ENCODE results near the gene BORCS6.

DNA sequence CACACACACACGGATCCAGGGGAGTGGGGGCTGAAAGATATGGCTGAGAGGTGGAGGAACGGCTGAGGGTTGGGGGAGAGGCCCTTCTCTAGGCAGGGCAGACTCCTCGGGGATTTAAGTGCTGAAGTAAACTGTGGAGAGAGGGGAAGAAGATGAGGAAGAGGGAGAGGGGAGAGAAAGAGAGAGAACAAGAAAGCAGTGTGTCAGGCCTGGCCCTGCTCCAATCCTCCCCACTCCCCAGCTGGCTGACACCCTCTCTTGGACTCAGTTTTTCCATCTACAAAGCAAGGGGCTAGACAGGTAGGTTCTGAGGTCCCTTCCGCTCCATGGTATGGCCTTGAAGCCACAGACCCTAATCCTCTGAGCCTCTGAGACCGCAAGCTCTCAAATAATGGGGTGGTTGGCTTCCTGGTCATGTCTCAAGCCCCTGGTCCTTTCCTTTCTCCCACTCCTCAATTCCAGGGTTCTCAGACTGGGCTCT is 29.2 kb downstream of the BORCS6 start:
- TF ChIP-seq FOXP1 (CRISPR knock-in tag; IDR thresholded peaks at IDR 0.05) (no peak), TAF7 (tag; IDR thresholded peaks at IDR 0.05) (no peak), ERF (CRISPR knock-in tag; IDR thresholded peaks at IDR 0.05) (no peak), ZNF184 (CRISPR knock-in tag; IDR thresholded peaks at IDR 0.05) (no peak), ZNF274 (IDR thresholded peaks at IDR 0.05; ENCODE audit: borderline replicate concordance, low read depth, low read length) (no peak), CHD4 (IDR thresholded peaks at IDR 0.05; ENCODE audit: insufficient read depth, insufficient replicate concordance, low read depth, low read length, poor library complexity, severe bottlenecking) (no peak), KDM2B (CRISPR knock-in tag; IDR thresholded peaks at IDR 0.05) (no peak), ZNF561 (CRISPR knock-in tag; conservative IDR thresholded peaks at IDR 0.05) (no peak)
- TF ChIP-seq, protein P1, sequence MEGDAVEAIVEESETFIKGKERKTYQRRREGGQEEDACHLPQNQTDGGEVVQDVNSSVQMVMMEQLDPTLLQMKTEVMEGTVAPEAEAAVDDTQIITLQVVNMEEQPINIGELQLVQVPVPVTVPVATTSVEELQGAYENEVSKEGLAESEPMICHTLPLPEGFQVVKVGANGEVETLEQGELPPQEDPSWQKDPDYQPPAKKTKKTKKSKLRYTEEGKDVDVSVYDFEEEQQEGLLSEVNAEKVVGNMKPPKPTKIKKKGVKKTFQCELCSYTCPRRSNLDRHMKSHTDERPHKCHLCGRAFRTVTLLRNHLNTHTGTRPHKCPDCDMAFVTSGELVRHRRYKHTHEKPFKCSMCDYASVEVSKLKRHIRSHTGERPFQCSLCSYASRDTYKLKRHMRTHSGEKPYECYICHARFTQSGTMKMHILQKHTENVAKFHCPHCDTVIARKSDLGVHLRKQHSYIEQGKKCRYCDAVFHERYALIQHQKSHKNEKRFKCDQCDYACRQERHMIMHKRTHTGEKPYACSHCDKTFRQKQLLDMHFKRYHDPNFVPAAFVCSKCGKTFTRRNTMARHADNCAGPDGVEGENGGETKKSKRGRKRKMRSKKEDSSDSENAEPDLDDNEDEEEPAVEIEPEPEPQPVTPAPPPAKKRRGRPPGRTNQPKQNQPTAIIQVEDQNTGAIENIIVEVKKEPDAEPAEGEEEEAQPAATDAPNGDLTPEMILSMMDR (IDR thresholded peaks at IDR 0.05 in 2 of 3, conservative IDR thresholded peaks at IDR 0.05 in 1 of 3; ENCODE audit: insufficient read depth in 2 of 3, low read depth in 1 of 3, low read length in 3 of 3): no peak
- TF ChIP-seq, protein P2, sequence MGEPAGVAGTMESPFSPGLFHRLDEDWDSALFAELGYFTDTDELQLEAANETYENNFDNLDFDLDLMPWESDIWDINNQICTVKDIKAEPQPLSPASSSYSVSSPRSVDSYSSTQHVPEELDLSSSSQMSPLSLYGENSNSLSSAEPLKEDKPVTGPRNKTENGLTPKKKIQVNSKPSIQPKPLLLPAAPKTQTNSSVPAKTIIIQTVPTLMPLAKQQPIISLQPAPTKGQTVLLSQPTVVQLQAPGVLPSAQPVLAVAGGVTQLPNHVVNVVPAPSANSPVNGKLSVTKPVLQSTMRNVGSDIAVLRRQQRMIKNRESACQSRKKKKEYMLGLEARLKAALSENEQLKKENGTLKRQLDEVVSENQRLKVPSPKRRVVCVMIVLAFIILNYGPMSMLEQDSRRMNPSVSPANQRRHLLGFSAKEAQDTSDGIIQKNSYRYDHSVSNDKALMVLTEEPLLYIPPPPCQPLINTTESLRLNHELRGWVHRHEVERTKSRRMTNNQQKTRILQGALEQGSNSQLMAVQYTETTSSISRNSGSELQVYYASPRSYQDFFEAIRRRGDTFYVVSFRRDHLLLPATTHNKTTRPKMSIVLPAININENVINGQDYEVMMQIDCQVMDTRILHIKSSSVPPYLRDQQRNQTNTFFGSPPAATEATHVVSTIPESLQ (CRISPR knock-in tag; IDR thresholded peaks at IDR 0.05): no peak
